HepG2 (cell line): ENCODE data around the gene SEMA3F. TPM values are rescaled to one million over a fixed set of nuclear protein-coding genes. Genes with fewer than 3 reads are reported as not detected.

ENCODE experiments used
- ATAC-seq: fragments of 200-7000 bp; cut with Tn5 transposase; 3 replicates; pipeline ENCODE4 v1.9.1; 2020; ENCODE audit warnings: mild to moderate bottlenecking, moderate library complexity
- BruUV-seq: library from RNA; stranded (reverse); fragments of 400-500 nt; replicated peaks from 2 replicates; lab custom pipeline; 2021; lab: Mats Ljungman, UMichigan
- CTCF ChIA-PET: fragments of 300-600 bp; formaldehyde crosslinking; extraction: SDS; loops from one replicate; lab custom pipeline; 2021; ENCODE audit warnings: low total read pairs, inconsistent platforms, low intra/inter-chr PET ratio; lab: Yijun Ruan, JAX
- POLR2A ChIA-PET: fragments of 350-600 bp; sonication (Branson Sonifier 250); formaldehyde crosslinking; loops from one replicate; lab custom pipeline; 2020; ENCODE audit warnings: antibody characterized with exemption, inconsistent platforms; lab: Yijun Ruan, JAX
- DNase-seq: peaks from one replicate; pipeline ENCODE4 v3.0.0-alpha.2; 2015; ENCODE audit warnings: low spot score
- FAIRE-seq: peaks from 3 replicates; lab custom pipeline; 2011; peaks lifted over from hg19 to GRCh38; lab: Jason Lieb, UNC
- H2AFZ ChIP-seq: one replicate; pipeline ENCODE4 v1.6.1; 2011; ENCODE audit warnings: low read length, inconsistent platforms
- H3K27ac ChIP-seq: fragments of 300-600 bp; 3 replicates; pipeline ENCODE4 v1.8.0; 2011; ENCODE audit warnings: mixed run types, mild to moderate bottlenecking, mixed read lengths, low read length, inconsistent platforms; ENCODE audit not compliant: insufficient read depth; ENCODE audit errors: extremely low read length
- H3K27me3 ChIP-seq, 2 experiments: fragments of 200-600 bp in 1 of 2; 2 replicates in 1 of 2; 3 replicates in 1 of 2; pipeline versions ENCODE4 v1.6.0 to v1.8.0; 2011; ENCODE audit warnings: low read length in 2 of 2, mild to moderate bottlenecking in 2 of 2, moderate library complexity in 2 of 2, inconsistent platforms in 1 of 2; ENCODE audit not compliant: insufficient read depth in 2 of 2, control insufficient read depth in 1 of 2
- H3K36me3 ChIP-seq, 2 experiments: fragments of 200-600 bp in 1 of 2; replicated peaks in 1 of 2; 2 replicates in 1 of 2; 3 replicates in 1 of 2; pipeline versions ENCODE4 v1.5.1 to v1.8.0; 2011; ENCODE audit warnings: low read length in 2 of 2, inconsistent platforms in 1 of 2; ENCODE audit not compliant: insufficient read depth in 2 of 2, control insufficient read depth in 1 of 2
- H3K4me1 ChIP-seq: 2 replicates; pipeline ENCODE4 v1.5.1; 2012; ENCODE audit warnings: low read length, inconsistent platforms; ENCODE audit not compliant: insufficient read depth
- H3K4me2 ChIP-seq: 2 replicates; pipeline ENCODE4 v1.6.0; 2011; ENCODE audit warnings: low read depth, low read length, inconsistent platforms
- H3K4me3 ChIP-seq, 3 experiments: fragments of 200-600 bp in 1 of 3; sonication (generic), shearing (Covaris generic) in 1 of 3; replicated peaks in 1 of 3; 2 replicates each; pipeline ENCODE4 v1.5.1; 2011 to 2016; ENCODE audit warnings: low read length in 3 of 3, inconsistent platforms in 2 of 3, low read depth in 2 of 3, mild to moderate bottlenecking in 2 of 3, control low read depth in 1 of 3, mixed read lengths in 1 of 3; ENCODE audit not compliant: insufficient read depth in 1 of 3
- H3K79me2 ChIP-seq: one replicate; pipeline ENCODE4 v1.6.1; 2011; ENCODE audit warnings: low read length, inconsistent platforms; ENCODE audit not compliant: insufficient read depth
- H3K9ac ChIP-seq: 2 replicates; pipeline ENCODE4 v1.6.0; 2011; ENCODE audit warnings: mild to moderate bottlenecking, low read depth, low read length, inconsistent platforms; ENCODE audit not compliant: insufficient read depth
- H3K9me3 ChIP-seq: 2 replicates; pipeline ENCODE4 v1.5.1; 2012; ENCODE audit warnings: mild to moderate bottlenecking, low read length
- H4K20me1 ChIP-seq: 2 replicates; pipeline ENCODE4 v1.6.0; 2011; ENCODE audit warnings: inconsistent platforms, mild to moderate bottlenecking, low read length, moderate library complexity; ENCODE audit not compliant: insufficient read depth
- ATF7-NPFF ChIP-seq: sonication (generic); formaldehyde crosslinking; IDR thresholded peaks from 2 replicates; pipeline ENCODE4 v1.8.1; 2023; ENCODE audit warnings: mild to moderate bottlenecking, low read depth, missing genetic modification reagents, moderate library complexity
- CCAR2 ChIP-seq: fragments of 200-400 bp; formaldehyde crosslinking; optimal IDR thresholded peaks from 2 replicates; pipeline ENCODE3; 2018; ENCODE audit warnings: low read depth, mild to moderate bottlenecking, low read length, moderate library complexity
- FOXK1 ChIP-seq: sonication (generic); formaldehyde crosslinking; IDR thresholded peaks from 2 replicates; pipeline ENCODE4 v1.4.0; 2020; ENCODE audit warnings: low read depth, missing genetic modification reagents, borderline replicate concordance
- GATAD2A ChIP-seq: IDR thresholded peaks from 2 replicates; pipeline ENCODE4 v1.6.1; 2016
- HOXA5 ChIP-seq: sonication (generic); formaldehyde crosslinking; IDR thresholded peaks from 2 replicates; pipeline ENCODE4 v1.4.0; 2020; ENCODE audit warnings: missing genetic modification reagents
- MAX ChIP-seq: IDR thresholded peaks from 2 replicates; pipeline ENCODE4 v1.6.1; 2012; ENCODE audit warnings: inconsistent platforms
- MTA3 ChIP-seq: sonication (generic); formaldehyde crosslinking; IDR thresholded peaks from 2 replicates; pipeline ENCODE4 v1.4.0; 2020; ENCODE audit warnings: missing genetic modification reagents
- MYPOP ChIP-seq: sonication (generic); formaldehyde crosslinking; IDR thresholded peaks from 2 replicates; pipeline ENCODE4 v1.8.1; 2023; ENCODE audit warnings: mild to moderate bottlenecking, moderate library complexity, missing genetic modification reagents
- NCOA2 ChIP-seq: sonication (generic); formaldehyde crosslinking; IDR thresholded peaks from 2 replicates; pipeline ENCODE4 v1.8.0; 2022; ENCODE audit warnings: inconsistent platforms
- RXRA ChIP-seq: sonication (generic); formaldehyde crosslinking; IDR thresholded peaks from 2 replicates; pipeline ENCODE4 v1.5.1; 2020; ENCODE audit warnings: missing genetic modification reagents
- SALL1 ChIP-seq: sonication (generic); formaldehyde crosslinking; IDR thresholded peaks from 2 replicates; pipeline ENCODE4 v1.8.0; 2022; ENCODE audit warnings: mild to moderate bottlenecking, missing genetic modification reagents
- TCF7L2 ChIP-seq: IDR thresholded peaks from 2 replicates; pipeline ENCODE4 v1.6.1; 2011; ENCODE audit warnings: mild to moderate bottlenecking, low read depth, low read length, moderate library complexity
- ZNF326 ChIP-seq: sonication (generic); formaldehyde crosslinking; IDR thresholded peaks from 2 replicates; pipeline ENCODE4 v1.4.0; 2020; ENCODE audit warnings: missing genetic modification reagents, borderline replicate concordance
- ZNF33A ChIP-seq: sonication (generic); formaldehyde crosslinking; IDR thresholded peaks from 2 replicates; pipeline ENCODE4 v1.5.1; 2020; ENCODE audit warnings: missing genetic modification reagents, mild to moderate bottlenecking, moderate library complexity, borderline replicate concordance
- ZNF446 ChIP-seq: sonication (generic); formaldehyde crosslinking; IDR thresholded peaks from 2 replicates; pipeline ENCODE4 v1.5.0; 2020; ENCODE audit warnings: mild to moderate bottlenecking, missing genetic modification reagents
- ZNF839 ChIP-seq: sonication (generic); formaldehyde crosslinking; IDR thresholded peaks from 2 replicates; pipeline ENCODE4 v1.4.0; 2020; ENCODE audit warnings: missing genetic modification reagents, mild to moderate bottlenecking, borderline replicate concordance
- WGBS: methylation state at CpG from one replicate; pipeline ENCODE4 v1.1.6; 2017; ENCODE audit warnings: low lambda C conversion rate; 5-methylcytosine and 5-hydroxymethylcytosine counted together
- in situ Hi-C: cut with HindIII; loops from 2 replicates; pipeline ENCODE4 v1.10.0; 2017; ENCODE audit warnings: low pct_unique_long_range_greater_than_20kb; ENCODE audit not compliant: extremely low pct_ligation_motif_present
- intact Hi-C: fragments of 100-400 bp; cut with micrococcal nuclease; formaldehyde crosslinking; loops from one replicate; pipeline ENCODE4 v1.10.0; 2022; ENCODE audit not compliant: unreplicated experiment
- polyA plus RNA-seq, 8 experiments: library from polyadenylated mRNA; depleted of rRNA in 3 of 8; stranded (reverse) in 7 of 8; unstranded in 1 of 8; fragments of >200 nt; fragmentation: Illumina TruSeq in 4 of 8; extraction: Trizol in 4 of 8; gene quantifications; 2 replicates each; pipeline versions ENCODE4 v1.2.1 to v1.2.3, GENCODE V29; 2011 to 2016; ENCODE audit warnings: low read depth in 4 of 8, missing spikeins in 1 of 8, mixed read lengths in 1 of 8; ENCODE audit not compliant: insufficient read depth in 1 of 8
- total RNA-seq, 5 experiments: library from RNA; depleted of rRNA; stranded (reverse); fragments of >200 nt; fragmentation: Illumina TruSeq; extraction: Trizol; gene quantifications; 2 replicates each; pipeline ENCODE4 v1.2.3, GENCODE V29; 2016; ENCODE audit warnings: low read depth in 1 of 5
- TF ChIP-seq, protein P1 (sequence below): sonication (generic); formaldehyde crosslinking; IDR thresholded peaks from 2 replicates; pipeline ENCODE4 v1.8.0; 2022; ENCODE audit warnings: mild to moderate bottlenecking, missing genetic modification reagents, moderate library complexity

SEMA3F gene
- total and polyA plus RNA-seq, 2 of the 13 experiments (the other 11 are each of a cell fraction or from before 2014, with no cell fraction given) = 7.6 to 17.2 TPM

GRCh38 chr3:50166620-50167019 is 11.5 kb downstream of the SEMA3F start (continued):
- no peak for TF ChIP-seq MTA3

- intact Hi-C loops (no loop called here), in situ Hi-C loops (no loop called here)
- peak overlapping the region in 1 of 3 experiments; percentile 60; a peak in 2 of 6 replicates for H3K4me3 ChIP-seq
- H3K9ac ChIP-seq = peak overlapping the region; percentile 55
- peaks cover 99% of the 10 kb centered on the region for H3K4me1 ChIP-seq
- ATAC-seq (peak; percentile 52), FAIRE-seq (peak; percentile 79), DNase-seq (peak; percentile 68)
- peaks cover 5% of the 10 kb centered on the region for H3K79me2 ChIP-seq
- POLR2A ChIA-PET = interaction anchor here (0.8 to 2.8 kb wide), 12 partner anchors 10 to 227 kb away, joined by 3 to 23 read pairs (median 4); partner anchors contain the start of gene RBM6
- H3K36me3 ChIP-seq = no peaks in the 10 kb centered on the region
- no peaks in the 10 kb centered on the region for H4K20me1 ChIP-seq
- CTCF ChIA-PET = no interaction called here
- no peaks in the 10 kb centered on the region for H3K9me3 ChIP-seq
- WGBS = 5% methylated on average over 4 of the region's 16 CpGs
- H2AFZ ChIP-seq = no peak overlapping the region
- peak overlapping the region; percentile 68 for H3K27ac ChIP-seq
- H3K4me2 ChIP-seq = peak overlapping the region; percentile 68
- H3K27me3 ChIP-seq = no peaks in the 10 kb centered on the region
- TSS peak; percentile 79 for BruUV-seq
- TF ChIP-seq ZNF33A (no peak), ATF7-NPFF (0 out of 2 replicates have a peak, but pooled peaks have one; percentile 50), SALL1 (CRISPR knock-in tag) (0 out of 2 replicates have a peak, but pooled peaks have one; percentile 25), FOXK1 (peak; percentile 27; the same call in 1 of the 2 replicates), ZNF839 (0 out of 2 replicates have a peak, but pooled peaks have one; percentile 18), HOXA5 (CRISPR knock-in tag) (no peak), TCF7L2 (no peak), CCAR2 (no peak), MYPOP (CRISPR knock-in tag) (peak; percentile 20; the same call in 1 of the 2 replicates), GATAD2A (CRISPR knock-in tag) (peak; percentile 49; the same call in 1 of the 2 replicates), NCOA2 (CRISPR knock-in tag) (peak; percentile 11; the same call in 1 of the 2 replicates), MAX (no peak), ZNF326 (CRISPR knock-in tag) (no peak), RXRA (CRISPR knock-in tag) (peak; percentile 44; the same call in 1 of the 2 replicates), ZNF446 (CRISPR knock-in tag) (peak; percentile 34; the same call in 1 of the 2 replicates)
- TF ChIP-seq, protein P1, sequence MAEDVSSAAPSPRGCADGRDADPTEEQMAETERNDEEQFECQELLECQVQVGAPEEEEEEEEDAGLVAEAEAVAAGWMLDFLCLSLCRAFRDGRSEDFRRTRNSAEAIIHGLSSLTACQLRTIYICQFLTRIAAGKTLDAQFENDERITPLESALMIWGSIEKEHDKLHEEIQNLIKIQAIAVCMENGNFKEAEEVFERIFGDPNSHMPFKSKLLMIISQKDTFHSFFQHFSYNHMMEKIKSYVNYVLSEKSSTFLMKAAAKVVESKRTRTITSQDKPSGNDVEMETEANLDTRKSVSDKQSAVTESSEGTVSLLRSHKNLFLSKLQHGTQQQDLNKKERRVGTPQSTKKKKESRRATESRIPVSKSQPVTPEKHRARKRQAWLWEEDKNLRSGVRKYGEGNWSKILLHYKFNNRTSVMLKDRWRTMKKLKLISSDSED = no peak
Observed at GRCh38 chr3:50167069-50167840, 12.1 kb downstream of the SEMA3F start.
